Measurements from ENCODE around the gene KLHL21. TPM values are rescaled to one million over a fixed set of nuclear protein-coding genes. Genes with fewer than 3 reads are reported as not detected.

The KLHL21 gene
- total RNA-seq, 2 donors from 2014 or later = 67.1 to 111 TPM

GRCh38 chr1:6577831-6578525 lies 24.7 kb downstream of the KLHL21 start:
- Histone ChIP-seq H3K4me1 (replicated peaks) (peaks cover 16% of the 10 kb centered on the region), H3K4me3 (no peak overlapping the region), H3K27me3 (replicated peaks; ENCODE audit: insufficient read depth) (no peaks in the 10 kb centered on the region), H3K27ac (no peak overlapping the region), H3K9me3 (no peaks in the 10 kb centered on the region), H3K36me3 (no peaks in the 10 kb centered on the region)
- TF ChIP-seq POLR2A (IDR thresholded peaks at IDR 0.05) (no peak), CTCF (IDR thresholded peaks at IDR 0.05) (no peak), POLR2AphosphoS5 (IDR thresholded peaks at IDR 0.05) (no peak)
- intact Hi-C loops (cut with DNase I) = no loop called here
- no peak for DNase-seq (ENCODE audit: low spot score)
- 82% methylated on average over 6 of the region's 6 CpGs for WGBS

GRCh38 chr1:6574818-6575217 lies 27.9 kb downstream of the KLHL21 start:
- 74% methylated on average over 14 of the region's 14 CpGs for WGBS

GRCh38 chr1:6574025-6574620 lies 28.5 kb downstream of the KLHL21 start:
- Histone ChIP-seq H3K36me3 (no peaks in the 10 kb centered on the region), H3K27ac (no peak overlapping the region), H3K4me1 (replicated peaks) (peaks cover 2% of the 10 kb centered on the region), H3K9me3 (no peaks in the 10 kb centered on the region), H3K27me3 (replicated peaks; ENCODE audit: insufficient read depth) (no peaks in the 10 kb centered on the region), H3K4me3 (no peak overlapping the region)
- no peak for DNase-seq (ENCODE audit: low spot score)
- no peak for TF ChIP-seq POLR2AphosphoS5 (IDR thresholded peaks at IDR 0.05)
- TF ChIP-seq CTCF (IDR thresholded peaks at IDR 0.05) = no peak
- TF ChIP-seq POLR2A (IDR thresholded peaks at IDR 0.05) = no peak
- intact Hi-C loops (cut with DNase I) = loop anchor here (5.0 kb wide), 1 partner anchor 68 kb away; no protein-coding TSS in a partner anchor
- WGBS = 72% methylated on average over 8 of the region's 8 CpGs

More at GRCh38 chr1:6574818-6575217, 27.9 kb downstream of the KLHL21 start:
- Histone ChIP-seq H3K4me1 (replicated peaks) (peaks cover 6% of the 10 kb centered on the region), H3K27me3 (replicated peaks; ENCODE audit: insufficient read depth) (no peaks in the 10 kb centered on the region), H3K4me3 (no peak overlapping the region), H3K27ac (no peak overlapping the region), H3K36me3 (no peaks in the 10 kb centered on the region), H3K9me3 (no peaks in the 10 kb centered on the region)
- intact Hi-C loops (cut with DNase I) = loop anchor here (5.0 kb wide), 1 partner anchor 67 kb away; no protein-coding TSS in a partner anchor
- DNase-seq (ENCODE audit: low spot score) = no peak
- TF ChIP-seq CTCF (IDR thresholded peaks at IDR 0.05) (no peak), POLR2A (IDR thresholded peaks at IDR 0.05) (no peak)

- Histone ChIP-seq H3K9me3 (no peaks in the 10 kb centered on the region), H3K36me3 (no peaks in the 10 kb centered on the region), H3K27me3 (replicated peaks; ENCODE audit: insufficient read depth) (no peaks in the 10 kb centered on the region), H3K4me3 (no peak overlapping the region), H3K4me1 (replicated peaks) (no peaks in the 10 kb centered on the region), H3K27ac (no peak overlapping the region)
- WGBS = 81% methylated on average over 12 of the region's 12 CpGs
- TF ChIP-seq CTCF (IDR thresholded peaks at IDR 0.05) (no peak), POLR2A (IDR thresholded peaks at IDR 0.05) (no peak), POLR2AphosphoS5 (IDR thresholded peaks at IDR 0.05) (no peak)
- no peak for DNase-seq (ENCODE audit: low spot score)
- intact Hi-C loops (cut with DNase I) = loop anchor here (5.0 kb wide), 1 partner anchor 69 kb away; no protein-coding TSS in a partner anchor
Observed at GRCh38 chr1:6572653-6573383, 29.9 kb downstream of the KLHL21 start.

Data from prostate gland (tissue), 2 donors.